GM19397 (cell line): ENCODE measurements around the gene SAP25.
"Not testable (repeated sequence)": the region's sequence is repeated elsewhere in the genome, so short reads cannot be mapped to it uniquely, and the experiment has no call there.

ENCODE experiments used
- ATAC-seq: cut with Tn5 transposase; IDR thresholded peaks from one replicate; pipeline ENCODE4 v1.9.1; 2021; ENCODE audit warnings: mild to moderate bottlenecking, moderate library complexity; ENCODE audit not compliant: unreplicated experiment

Gene SAP25

DNA sequence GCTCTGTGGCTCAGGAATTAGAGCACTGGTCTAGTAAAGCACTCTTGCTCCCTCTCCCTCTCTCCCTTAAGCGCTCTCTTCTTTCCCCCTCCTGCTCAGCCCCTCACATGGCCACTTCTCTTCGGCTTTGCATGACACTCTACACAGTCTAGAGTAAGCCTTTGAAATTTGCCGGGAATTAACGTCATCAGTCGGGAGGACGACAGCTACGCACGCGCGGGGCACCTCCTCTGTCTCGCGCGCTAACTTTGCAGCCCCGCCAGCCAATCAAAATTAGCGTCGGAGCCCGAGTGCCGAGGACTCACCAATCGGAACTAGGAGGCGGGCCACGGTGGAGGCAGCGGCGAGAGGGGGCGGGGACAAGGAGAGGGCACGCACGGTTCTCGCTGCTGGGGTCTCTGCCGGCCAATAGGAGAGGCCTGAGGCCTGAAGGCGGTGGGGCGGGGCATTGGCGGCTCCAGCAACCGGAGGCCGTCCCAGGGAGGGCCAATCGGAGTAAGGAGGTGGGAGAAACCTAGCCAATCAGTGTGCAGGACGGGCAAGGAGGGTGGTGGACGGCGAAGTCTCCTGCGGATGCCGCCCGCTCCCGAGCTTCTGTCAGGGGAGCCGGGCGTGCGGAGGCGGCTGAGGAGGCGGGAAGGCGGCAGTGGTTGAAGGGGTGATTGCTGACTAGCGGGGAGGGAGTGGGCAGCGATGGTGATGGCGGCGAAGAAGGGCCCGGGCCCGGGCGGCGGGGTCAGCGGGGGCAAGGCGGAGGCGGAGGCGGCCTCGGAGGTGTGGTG lies 34.9 kb downstream of the SAP25 start, which contains the start of gene AGFG2:
Gene AGFG2, plus strand, starts transcription at position 550 of the 782 bp plus-strand sequence. Its CDS starts 144 bp downstream, at position 694.
- peak; percentile 96 for ATAC-seq

DNA sequence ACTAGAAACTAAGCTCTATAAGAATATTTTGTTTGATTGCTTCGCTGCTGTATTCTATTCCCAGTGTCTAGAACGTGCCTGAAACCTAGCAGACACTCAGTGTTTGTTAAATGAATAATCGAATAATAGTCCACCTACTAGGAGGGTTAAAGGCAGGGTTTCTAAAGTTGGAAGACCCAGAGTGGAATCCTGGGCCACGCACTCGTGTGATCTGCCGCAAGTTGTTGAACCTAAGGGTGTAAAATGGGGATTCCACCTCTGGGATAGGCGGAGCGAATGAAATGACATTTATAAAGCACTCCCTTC lies 35.4 kb downstream of the SAP25 start:
- no peak for ATAC-seq

DNA sequence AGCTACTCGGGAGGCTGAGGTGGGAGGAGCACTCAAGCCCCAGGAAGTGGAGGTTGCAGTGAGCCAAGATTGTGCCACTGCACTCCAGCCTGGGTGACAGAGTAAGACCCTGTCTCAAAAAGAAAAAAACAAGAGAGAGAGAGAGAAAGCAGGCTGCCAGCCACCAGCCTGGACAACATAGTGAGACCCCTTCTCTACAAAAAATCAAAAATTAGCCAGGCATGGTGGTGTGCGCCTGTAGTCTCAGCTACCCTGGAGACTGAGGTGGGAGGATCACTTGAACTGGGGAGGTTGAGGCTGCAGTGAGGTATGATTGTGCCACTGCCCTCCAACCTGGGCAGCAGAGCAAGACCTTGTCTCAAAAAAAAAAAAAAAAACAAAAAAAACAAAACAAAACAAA lies 37.0 kb downstream of the SAP25 start:
- ATAC-seq = not testable (repeated sequence)

DNA sequence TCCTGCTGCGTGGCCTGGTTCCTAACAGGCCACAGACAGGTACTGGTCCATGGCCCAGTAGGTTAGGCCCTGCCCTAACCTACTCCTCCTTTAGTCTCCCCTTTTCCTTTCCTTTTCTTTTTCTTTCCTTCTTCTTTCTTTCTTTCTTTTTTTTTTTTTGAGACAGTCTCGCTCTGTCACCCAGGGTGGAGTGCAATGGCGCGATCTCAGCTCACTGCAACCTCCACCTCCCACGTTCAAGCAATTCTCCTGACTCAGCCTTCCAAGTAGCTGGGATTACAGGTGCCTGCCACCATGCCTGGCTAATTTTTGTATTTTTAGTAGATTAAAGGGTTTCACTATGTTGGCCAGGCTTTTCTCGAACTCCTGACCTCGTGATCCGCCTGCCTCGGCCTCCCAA lies 37.7 kb downstream of the SAP25 start:
- ATAC-seq = not testable (repeated sequence)

DNA sequence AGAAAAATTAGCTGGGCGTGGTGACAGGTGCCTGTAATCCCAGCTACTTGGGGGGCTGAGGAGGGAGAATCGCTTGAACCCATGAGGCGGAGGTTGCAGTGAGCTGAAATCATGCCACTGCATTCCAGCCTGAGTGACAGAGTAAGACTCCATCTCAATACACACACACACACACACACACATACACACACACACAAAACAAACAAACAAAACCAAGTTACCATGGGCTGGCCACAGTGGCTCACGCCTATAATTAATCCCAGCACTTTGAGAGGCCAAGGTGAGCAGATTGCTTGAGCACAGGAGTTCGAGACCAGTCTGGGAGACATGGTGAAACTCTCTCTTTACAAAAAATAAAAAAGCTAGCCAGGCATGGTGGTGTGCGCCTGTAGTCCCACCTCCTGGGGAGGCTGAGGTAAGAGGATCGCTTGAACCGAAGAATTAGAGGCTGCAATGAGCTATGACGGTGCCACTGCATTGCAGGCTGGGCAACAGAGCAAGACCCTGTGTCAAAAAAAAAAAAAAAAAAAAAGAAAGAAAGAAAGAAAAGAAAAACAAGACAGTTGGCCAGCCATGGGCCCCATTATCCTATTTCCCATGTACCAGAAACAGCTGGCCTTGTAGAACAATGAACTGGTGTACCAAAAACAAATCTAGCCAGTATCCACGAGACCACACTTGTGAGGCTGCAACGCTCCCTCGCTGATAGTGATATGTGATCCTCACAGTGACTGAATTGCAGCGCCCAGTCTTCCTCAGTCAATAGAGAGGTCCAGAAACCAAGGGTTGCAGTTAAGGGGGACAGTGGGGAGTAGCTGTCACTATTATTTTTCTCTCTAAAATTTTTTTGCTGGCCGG lies 41.3 kb downstream of the SAP25 start:
- ATAC-seq = no peak

DNA sequence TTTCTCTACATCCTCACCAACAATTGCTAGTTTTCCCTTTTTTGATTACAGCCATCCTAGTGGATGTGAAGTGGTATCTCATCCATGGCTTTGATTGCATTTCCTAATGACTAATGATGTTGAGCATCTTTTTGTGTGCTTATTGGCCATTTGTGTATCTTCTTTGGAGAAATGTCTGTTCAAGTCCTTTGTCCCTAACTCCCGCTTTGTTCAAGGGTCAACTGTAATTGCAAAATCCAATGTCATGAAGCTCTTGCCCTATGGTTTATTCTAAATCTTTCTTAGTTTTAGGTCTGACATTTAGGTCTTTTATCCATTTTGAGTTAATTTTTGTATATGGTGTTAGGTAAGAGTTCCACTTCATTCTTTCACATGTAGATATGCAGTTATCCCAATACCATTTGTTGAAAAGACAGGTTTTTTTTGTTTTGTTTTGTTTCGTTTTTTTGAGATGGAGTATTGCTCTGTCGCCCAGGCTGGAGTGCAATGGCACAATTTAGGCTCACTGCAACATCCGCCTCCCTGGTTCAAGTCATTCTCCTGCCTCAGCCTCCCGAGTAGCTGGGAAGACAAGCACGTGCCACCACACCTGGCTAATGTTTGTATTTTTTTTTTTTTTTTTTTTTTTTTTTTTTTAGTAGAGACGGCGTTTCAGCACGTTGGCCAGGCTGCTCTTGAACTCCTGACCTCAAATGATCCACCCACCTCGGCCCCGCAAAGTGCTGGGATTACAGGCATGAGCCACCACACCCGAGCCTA lies 45.4 kb downstream of the SAP25 start:
- not testable (repeated sequence) for ATAC-seq

DNA sequence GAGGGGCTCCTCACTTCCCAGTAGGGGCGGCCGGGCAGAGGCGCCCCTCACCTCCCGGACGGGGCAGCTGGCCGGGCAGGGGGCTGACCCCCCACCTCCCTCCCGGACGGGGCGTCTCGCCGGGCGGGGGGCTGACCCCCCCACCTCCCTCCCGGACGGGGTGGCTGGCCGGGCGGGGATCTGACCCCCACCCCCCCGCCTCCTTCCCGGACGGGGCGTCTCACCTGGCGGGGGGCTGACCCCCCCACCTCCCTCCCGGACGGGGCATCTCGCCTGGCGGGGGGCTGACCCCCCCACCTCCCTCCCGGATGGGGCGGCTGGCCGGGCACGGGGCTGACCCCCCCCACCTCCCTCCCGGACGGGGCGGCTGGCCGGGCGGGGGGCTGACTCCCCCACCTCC lies 50.5 kb downstream of the SAP25 start:
- not testable (repeated sequence) for ATAC-seq
